ENCODE measurements around the gene SLC25A27.

Gene SLC25A27

DNA sequence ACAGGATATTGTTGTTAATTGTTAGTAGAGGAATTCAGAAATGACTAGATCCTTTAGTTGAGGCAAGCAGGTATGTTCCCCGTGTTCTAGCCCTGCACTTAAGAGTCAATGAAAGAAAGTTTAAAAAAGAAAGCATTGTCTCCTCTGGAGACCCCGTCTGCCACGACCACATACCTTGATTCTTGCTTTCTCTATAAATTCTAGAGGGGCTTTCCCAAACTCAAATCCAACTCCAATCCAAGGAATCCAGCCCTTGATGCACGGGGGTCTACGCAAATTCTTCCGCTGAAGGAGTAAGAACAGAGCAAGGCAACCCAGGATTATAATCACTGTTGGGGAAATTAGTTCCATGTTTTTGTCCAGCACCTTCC is 558 bp upstream of the SLC25A27 start:
- no peak for DNase-seq

DNA sequence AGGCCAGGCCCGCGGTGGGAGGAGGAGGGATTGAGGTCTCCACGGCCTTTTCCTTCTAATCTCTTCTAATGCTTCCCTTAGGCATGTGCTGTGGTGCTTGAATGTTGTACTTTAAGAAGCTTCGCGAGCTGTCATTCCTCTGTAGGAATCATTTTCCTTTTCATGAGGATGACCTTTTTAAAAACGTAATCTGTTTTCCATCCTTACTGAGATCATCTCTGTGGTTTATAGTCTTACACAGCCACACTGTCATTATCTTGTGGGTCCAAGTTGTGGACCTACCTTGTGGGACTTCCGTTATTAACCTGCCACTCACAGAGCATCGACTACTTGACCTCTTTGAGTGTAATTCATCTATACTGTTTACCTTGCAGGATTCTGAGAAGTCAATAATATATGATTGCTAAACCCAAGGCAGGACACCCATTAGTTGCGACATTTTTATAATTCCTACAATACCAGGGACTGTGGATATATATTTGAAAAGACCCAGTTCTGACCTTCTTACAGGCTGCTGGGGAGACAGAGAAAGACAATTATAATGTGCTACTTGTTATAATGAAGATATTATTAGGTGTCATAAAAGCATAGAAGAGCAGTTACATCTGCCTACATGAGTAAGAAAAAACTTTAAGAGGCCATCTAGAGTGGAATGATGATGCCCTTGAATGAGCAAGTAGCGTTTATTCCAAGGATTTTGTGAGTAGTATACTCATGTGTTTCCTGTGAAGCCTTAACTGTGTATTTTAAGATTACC is 842 bp downstream of the SLC25A27 start:
- no peak for DNase-seq

DNA sequence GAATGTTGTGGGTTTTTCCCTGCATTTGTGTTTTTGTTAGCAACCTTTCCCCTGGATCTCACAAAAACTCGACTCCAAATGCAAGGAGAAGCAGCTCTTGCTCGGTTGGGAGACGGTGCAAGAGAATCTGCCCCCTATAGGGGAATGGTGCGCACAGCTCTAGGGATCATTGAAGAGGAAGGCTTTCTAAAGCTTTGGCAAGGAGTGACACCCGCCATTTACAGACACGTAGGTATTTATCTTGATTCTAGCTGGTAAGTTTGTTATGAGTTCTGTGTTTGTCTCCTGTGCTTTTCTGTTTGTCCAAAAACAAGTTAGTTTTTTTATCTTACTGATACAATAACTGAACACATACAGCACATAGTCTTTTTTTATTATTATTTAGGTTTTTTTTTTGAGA is 3.0 kb downstream of the SLC25A27 start:
- DNase-seq: no peak

DNA sequence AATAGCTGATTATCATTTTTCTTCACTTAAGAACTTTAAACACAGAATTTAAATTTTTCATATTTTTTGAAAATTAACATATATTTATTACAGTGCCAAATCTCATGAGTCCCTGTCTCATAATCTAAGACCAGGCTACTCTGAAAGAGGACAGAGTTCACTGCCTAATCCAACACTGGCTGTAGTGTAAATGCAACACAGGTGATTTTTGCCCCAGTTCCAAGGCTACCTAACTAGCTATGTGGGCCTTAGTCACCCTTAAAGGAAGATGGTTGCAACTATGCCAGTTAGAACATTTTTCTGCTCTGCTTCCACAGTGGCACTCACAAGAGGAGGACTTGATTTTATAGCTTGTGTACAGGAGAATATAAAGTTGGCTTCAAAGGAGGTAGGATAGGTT is 4.9 kb downstream of the SLC25A27 start:
- no peak for DNase-seq

DNA sequence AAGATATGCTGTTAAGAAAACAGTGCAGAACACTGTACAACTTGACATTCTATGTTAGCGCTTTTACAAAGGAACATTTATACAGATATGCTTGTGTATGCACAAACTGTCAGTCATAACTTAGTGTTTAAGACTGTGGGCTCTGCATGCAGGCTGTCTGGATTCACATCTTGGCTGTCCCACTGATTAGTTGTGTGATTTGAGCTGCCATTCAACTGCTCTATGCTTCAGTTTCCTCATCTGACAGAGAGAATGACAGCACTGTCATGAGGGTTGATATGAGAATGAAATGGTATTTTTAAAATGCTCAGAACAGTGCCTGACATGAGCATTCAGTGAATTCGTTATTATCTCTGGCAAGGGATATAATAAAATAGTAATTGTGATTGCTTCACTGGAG is 8.7 kb downstream of the SLC25A27 start:
- DNase-seq: no peak

DNA sequence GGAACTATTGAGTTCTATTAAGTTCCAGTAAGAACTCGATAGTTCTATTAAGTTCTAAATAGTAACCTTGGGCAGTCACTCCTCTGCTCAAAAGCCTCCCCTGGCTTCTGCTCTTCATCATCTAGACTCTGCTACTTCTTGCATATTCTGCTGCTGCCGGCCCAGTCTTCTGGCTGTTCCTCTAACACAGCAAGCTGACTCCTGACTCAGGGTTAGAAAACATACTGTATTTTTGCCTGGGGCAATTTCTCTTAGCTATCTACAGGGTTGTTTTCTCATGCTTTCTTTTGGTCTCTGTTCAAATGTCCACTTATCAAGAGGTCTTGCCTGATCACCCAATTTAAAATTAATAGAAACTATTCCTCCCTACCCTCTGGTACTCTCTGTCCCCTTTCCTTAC is 14.6 kb downstream of the SLC25A27 start:
- no peak for DNase-seq

DNA sequence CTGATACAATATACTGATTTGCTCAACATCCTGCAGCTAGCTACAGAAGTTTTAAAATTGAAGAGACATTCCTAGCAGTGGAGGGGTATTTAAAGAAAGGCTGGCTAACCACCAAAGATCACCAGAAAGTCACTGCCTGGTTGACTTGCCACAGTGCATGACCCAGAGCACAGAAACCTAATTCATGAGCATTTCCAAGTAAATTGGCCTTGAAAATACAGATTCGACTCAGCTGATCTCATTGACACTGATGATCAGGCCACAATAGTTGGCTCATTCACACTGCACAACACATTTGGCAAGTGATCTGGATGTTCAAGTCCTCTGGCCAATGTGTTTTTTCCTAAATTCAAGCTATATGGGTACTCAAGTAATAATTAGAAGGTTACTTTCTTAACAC is 21.6 kb downstream of the SLC25A27 start:
- DNase-seq: no peak

DNA sequence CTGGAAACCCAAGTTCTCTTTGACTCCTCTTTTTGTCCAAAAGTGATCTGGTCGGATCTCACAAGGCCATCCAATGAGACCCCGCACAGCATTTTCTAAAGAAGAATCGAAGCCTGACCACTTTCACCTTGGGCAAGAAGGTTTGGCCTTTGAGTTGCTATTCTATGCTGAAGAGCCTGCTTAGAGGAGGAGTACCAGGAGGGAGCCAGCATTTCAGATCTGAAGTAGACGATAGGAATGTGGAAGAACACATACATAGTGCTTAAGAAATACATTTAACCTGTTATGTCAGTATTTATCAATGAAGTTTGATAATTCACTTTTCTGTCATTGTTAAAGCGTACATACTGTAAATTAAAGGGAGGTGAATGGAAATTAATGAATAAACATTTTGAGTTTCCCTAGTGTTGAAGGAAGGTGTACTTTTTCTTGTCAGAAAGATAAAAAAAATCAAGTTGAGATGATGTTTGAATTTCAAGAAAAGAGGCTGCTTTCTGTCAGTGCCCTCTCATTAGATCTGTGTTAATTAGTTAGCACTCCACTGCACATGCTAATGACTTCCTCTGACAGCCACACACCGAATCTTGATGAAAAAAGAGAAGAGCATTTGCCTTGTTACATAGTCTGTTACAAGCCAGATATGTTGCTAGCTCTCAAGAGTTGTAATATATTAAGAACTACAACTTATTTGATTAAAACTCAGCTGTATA is 24.0 kb downstream of the SLC25A27 start:
- DNase-seq: no peak

DNA sequence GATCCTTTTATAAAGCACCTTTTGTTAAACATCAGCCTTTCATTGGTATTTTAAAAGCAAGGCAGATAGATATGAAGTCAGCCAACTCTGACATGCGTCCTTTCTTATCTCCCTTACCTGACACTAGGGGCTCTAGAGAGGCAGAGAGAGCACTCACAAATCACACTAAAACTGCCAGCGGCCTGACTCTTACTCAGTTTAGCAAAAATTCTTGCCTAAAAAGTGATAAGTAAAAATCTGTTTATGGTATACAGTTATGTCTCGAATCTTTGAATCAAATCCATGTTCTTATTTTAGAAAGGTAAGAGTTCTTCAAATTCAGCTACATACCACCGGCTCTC is 24.5 kb downstream of the SLC25A27 start:
- no peak for DNase-seq

DNA sequence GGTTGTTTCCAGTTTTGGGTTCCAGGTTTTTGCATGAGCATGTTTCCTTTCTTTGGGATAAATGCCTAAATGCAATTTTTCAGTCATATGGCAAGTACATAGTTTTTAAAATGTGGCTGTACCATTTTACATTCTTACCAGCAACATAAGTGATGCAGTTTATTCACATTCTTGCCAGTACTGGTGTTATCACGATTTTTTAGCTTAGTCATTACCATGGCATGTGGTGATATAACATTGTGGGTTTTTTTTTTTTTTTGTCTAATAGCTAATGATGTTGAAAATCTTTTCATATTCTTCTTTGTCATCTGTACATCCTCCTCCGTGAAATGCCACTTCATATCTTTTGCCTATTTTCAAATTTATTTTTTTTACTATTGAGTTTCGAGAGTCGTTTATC is 32.0 kb downstream of the SLC25A27 start:
- DNase-seq: no peak

DNA sequence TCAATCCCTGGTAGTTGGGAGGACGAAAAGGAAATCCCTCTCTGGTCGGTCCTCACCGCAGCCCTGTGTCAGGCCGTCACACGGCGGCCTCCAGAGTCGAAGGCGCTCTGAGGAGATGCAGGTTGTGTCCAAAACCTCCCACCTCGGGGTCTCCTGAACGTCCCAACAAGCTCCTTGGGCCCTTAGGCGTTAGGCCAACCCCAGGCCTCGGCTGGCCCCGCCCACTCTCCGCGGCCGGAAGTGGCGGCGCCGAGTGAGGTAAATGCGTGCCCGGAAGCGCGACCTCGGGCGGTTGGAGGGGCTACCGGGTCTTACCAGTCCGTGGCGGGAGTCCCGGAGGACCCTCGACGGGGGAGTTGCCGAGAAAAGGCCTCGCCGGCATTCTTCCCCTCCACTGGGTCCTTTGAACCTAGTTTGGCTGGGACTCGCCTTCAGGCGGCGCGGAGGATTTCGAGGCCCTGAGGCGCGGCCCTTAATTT is 34.9 kb downstream of the SLC25A27 start, which contains the start of gene TDRD6:
TDRD6 (plus strand) TSS at position 267 of the 479 bp plus-strand sequence. CDS start 244 bp downstream, outside the sequence.
- no peak for DNase-seq

DNA sequence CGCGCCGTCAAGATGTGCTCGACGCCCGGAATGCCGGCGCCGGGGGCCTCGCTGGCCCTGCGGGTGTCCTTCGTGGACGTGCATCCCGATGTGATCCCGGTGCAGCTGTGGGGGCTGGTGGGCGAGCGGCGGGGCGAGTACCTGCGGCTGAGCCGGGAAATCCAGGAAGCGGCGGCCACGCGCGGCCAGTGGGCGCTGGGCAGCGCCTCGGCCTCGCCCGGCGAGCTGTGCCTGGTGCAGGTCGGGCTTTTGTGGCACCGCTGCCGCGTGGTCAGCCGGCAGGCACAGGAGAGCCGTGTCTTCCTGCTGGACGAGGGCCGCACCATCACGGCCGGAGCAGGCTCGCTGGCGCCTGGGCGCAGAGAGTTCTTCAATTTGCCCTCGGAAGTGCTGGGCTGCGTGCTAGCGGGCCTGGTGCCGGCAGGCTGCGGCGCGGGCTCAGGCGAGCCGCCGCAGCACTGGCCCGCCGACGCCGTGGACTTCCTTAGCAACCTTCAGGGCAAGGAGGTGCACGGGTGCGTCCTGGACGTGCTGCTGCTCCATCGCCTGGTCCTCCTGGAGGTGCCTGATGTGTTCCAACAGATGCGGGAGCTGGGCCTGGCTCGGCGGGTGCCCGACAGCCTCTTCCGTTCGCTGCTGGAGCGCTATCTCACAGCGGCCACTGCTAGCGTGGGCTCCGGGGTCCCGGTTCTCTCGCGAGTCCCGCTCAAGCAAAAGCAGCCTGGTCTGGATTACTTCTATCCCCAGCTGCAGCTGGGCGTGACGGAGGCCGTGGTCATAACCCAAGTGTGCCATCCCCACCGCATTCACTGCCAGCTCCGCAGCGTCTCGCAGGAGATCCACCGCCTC is 35.6 kb downstream of the SLC25A27 start:
- no peak for DNase-seq

DNA sequence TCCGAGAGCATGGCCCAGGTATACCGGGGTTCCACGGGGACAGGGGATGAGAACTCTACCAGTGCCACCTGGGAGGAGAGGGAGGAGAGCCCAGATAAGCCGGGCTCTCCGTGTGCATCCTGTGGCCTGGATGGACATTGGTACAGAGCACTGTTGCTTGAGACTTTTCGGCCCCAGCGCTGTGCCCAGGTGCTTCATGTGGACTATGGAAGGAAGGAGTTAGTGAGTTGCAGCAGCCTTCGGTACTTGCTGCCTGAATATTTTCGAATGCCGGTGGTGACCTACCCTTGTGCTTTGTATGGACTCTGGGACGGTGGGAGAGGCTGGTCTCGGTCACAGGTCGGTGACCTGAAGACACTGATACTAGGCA is 36.2 kb downstream of the SLC25A27 start:
- no peak for DNase-seq

DNA sequence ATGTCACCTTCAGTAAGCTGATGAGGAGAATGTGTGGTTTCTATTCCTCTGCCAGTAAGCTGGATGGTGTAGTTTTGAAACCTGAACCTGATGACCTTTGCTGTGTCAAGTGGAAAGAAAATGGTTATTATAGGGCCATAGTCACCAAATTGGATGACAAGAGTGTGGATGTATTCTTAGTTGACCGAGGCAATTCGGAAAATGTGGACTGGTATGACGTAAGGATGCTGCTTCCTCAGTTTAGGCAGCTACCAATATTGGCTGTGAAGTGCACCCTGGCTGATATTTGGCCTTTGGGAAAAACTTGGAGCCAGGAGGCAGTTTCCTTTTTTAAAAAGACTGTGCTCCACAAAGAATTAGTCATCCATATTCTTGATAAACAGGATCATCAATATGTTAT is 36.9 kb downstream of the SLC25A27 start:
- no peak for DNase-seq

DNA sequence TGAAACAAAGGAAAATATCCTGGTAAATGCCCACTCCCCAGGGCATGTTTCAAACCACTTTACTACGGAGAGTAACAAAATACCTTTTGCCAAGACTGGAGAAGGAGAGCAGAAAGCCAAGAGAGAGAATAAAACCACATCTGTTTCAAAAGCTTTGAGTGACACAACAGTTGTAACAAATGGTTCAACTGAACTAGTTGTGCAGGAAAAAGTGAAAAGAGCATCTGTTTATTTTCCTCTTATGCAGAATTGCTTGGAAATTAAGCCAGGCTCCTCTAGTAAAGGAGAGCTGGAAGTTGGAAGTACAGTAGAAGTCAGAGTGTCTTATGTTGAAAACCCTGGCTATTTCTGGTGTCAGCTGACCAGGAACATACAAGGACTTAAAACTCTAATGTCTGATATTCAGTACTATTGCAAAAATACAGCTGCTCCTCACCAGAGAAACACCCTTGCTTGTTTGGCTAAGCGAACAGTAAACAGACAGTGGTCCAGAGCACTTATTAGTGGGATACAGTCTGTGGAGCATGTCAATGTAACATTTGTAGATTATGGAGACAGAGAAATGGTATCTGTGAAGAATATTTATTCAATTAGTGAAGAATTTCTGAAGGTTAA is 37.5 kb downstream of the SLC25A27 start:
- no peak for DNase-seq

DNA sequence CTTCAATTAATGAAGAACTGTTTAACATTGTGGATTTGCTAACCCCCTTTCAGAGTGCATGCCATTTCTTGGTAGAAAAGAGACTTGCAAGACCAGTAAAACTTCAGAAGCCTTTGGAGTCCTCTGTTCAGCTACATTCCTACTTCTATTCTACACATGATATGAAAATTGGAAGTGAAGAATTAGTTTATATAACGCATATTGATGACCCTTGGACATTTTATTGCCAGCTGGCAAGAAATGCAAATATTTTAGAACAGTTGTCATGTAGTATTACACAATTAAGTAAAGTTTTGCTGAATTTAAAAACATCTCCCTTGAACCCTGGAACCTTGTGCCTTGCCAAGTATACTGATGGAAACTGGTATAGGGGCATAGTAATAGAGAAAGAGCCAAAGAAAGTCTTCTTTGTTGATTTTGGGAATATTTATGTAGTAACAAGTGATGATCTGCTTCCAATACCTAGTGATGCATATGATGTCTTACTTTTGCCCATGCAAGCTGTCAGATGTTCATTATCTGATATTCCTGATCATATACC is 38.2 kb downstream of the SLC25A27 start:
- no peak for DNase-seq

DNA sequence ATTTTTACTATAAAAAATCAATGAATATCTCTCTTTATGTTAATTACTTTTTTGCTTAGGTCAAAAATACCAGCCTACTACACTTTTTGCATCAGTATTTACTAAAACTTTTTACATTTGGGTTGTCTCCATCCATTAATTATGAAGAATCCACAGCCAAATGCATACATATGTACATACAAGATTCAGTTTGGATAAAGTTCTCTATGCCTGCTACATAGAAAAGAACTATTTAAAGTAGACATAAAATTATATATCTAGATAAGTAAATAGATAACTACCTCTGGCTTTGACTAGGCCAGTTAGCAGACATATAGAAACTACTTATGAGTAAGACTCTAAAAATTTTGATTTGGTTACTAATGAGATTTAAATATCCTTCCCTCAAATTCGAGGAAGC is 47.2 kb downstream of the SLC25A27 start:
- no peak for DNase-seq

DNA sequence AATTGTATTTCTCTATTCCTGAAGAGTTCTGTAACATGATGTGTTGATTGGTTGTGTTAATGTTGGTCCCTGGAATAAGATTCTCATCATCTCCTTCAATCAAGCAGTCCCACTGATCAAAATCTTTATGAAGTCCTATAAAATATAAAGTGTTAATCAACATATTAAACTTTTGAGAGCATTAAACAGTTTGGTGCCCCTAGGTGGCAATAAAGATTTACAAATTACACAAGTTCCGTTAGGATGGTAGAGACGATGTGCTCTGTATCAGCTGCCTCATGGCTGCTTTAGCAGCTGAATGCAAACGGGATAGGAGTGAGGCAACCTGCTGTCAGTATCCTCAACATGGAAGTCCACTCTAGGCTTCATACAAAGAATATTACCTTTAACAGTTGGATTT is 51.8 kb downstream of the SLC25A27 start:
- DNase-seq: no peak

DNA sequence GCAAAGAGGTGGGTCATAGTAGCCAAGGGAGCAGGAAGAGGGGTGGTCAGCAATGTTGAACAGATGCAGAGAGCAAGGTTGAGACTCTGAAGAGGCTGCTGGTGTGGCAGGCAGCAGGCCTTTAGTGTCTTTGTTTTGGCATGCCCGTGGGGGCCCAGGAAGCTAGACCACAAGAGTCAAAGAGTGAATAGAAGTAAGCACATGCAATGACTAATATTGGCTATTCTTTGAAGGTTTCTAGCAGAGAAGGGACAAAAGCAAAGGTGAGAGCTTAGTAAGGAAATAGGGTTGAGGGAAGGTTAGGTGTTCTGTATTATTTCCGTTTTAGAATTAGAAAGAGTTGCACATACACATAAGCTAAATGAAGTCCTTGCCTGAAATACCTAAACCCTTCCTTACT is 53.7 kb downstream of the SLC25A27 start:
- no peak for DNase-seq

DNA sequence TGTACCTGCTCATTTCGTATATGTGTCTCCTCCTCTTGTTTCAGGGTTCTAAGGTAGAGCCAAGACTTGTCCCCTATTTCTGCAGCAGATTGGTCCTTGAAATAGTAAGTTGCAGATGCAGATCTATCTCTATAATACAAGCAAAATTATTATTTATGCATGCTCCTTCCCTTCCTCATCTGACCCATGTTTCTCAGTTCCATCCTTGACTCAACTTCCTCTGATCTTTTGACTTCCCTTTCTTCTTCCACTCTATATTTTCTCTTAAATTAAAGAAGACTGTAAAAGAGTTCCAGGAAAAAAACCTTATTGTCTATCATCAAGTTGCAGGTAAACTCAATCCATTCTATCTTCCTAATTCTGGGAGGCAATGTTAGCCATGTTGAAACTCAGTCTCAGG is 58.7 kb downstream of the SLC25A27 start:
- no peak for DNase-seq

DNA sequence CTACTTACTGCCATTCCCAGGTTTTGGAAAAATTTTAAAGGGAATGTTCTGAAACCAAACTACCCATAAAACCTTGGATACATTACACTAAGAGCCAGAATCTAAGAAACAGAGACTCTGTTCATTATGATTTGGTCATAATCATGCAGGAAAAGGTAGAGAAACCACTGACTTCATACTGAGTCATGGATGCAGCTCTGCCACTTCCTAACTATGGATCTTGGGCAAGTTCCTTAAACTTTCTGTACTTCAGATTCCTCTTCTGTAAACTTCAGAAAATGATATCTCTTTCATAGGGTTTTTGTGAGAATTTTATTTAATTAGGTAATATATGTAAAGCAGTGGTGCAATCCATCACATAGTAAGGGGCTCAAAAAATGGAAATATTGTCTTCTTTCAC is 62.4 kb downstream of the SLC25A27 start:
- no peak for DNase-seq

DNA sequence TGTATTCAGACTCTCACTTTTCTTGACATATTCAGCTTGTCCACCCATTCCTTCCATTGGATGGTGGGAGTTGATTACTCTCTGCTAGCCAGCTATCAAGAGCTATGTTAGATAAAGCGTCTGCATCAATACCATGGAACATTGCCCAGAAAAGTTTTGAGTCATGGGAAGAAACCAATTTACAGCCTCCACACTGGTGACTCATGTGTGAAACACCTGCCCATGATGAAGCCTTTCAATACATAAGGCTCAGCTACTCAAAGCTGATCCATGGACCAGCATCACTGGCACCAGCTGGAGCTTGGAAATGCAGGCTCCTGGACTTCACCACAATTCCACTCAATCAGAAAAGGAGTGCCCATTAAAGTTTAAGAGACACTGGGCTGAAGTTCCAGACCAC is 66.3 kb downstream of the SLC25A27 start:
- no peak for DNase-seq

DNA sequence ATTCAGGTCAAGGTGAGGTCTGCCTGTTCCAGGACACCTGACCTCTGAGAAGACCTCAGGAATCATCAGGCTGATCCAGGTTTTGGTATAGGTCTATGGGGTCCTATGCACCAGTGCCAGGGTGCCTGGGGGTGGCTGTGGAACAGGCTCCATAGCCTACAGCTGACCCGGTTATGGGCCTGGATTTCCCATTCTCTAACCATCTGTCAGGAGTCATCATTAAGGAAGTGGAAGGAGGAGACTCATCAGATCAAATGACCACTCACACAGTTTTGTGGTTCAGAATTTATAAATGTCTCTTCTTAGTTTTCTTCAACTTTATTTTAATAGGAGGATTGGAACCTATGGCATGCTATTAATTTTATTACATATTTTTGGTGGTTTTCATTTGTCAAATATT is 67.6 kb downstream of the SLC25A27 start:
- DNase-seq: no peak
